HG02798 (cell line): ENCODE data around the gene TRIP6.

ENCODE experiments used
- ATAC-seq: cut with Tn5 transposase; IDR thresholded peaks from one replicate; pipeline ENCODE4 v1.9.1; 2021; ENCODE audit warnings: mild to moderate bottlenecking; ENCODE audit not compliant: unreplicated experiment, poor library complexity

Gene TRIP6

GRCh38 chr7:100867040-100867775, at the start of gene TRIP6:
Gene TRIP6, plus strand, starts transcription at chr7:100867387. Its CDS starts 111 bp downstream, at chr7:100867498.
- ATAC-seq: peak; percentile 59

GRCh38 chr7:100818366-100818765, 48.8 kb upstream of the TRIP6 start:
- no peak for ATAC-seq

- no peak for ATAC-seq
These were observed 48.4 kb upstream of the TRIP6 start for GRCh38 chr7:100818825-100819224.

GRCh38 chr7:100819586-100819985, 47.6 kb upstream of the TRIP6 start:
- ATAC-seq: no peak

- ATAC-seq: no peak
These were observed 44.7 kb upstream of the TRIP6 start for GRCh38 chr7:100822236-100823139.

GRCh38 chr7:100823140-100823525, 44.1 kb upstream of the TRIP6 start:
- ATAC-seq: no peak

- ATAC-seq: no peak
These were observed 43.7 kb upstream of the TRIP6 start for GRCh38 chr7:100823534-100823933.

- no peak for ATAC-seq
These were observed 42.5 kb upstream of the TRIP6 start for GRCh38 chr7:100824499-100825214.

- no peak for ATAC-seq
These were observed 41.9 kb upstream of the TRIP6 start for GRCh38 chr7:100825215-100825671.

GRCh38 chr7:100825751-100826513, 41.3 kb upstream of the TRIP6 start:
- no peak for ATAC-seq

GRCh38 chr7:100826514-100827329, 40.5 kb upstream of the TRIP6 start:
- no peak for ATAC-seq

- no peak for ATAC-seq
These were observed 39.6 kb upstream of the TRIP6 start, which contains the start of gene EPHB4 for GRCh38 chr7:100827330-100828226. Gene EPHB4, minus strand, starts transcription at chr7:100827523. Its CDS starts 493 bp downstream, at chr7:100827030.

GRCh38 chr7:100829150-100829716, 38.0 kb upstream of the TRIP6 start:
- no peak for ATAC-seq

GRCh38 chr7:100830396-100830795, 36.8 kb upstream of the TRIP6 start:
- ATAC-seq: no peak

GRCh38 chr7:100832281-100832633, 34.9 kb upstream of the TRIP6 start:
- no peak for ATAC-seq

GRCh38 chr7:100835903-100836811, 31.0 kb upstream of the TRIP6 start:
- ATAC-seq: no peak

- ATAC-seq: no peak
These were observed 30.4 kb upstream of the TRIP6 start for GRCh38 chr7:100836812-100837098.
